Measurements from ENCODE around the gene MYO1A. TPM values are rescaled to one million over a fixed set of nuclear protein-coding genes. Genes with fewer than 3 reads are reported as not detected.

Gene MYO1A
- total RNA-seq, 1 donor from 2014 or later = 1.4 TPM

DNA sequence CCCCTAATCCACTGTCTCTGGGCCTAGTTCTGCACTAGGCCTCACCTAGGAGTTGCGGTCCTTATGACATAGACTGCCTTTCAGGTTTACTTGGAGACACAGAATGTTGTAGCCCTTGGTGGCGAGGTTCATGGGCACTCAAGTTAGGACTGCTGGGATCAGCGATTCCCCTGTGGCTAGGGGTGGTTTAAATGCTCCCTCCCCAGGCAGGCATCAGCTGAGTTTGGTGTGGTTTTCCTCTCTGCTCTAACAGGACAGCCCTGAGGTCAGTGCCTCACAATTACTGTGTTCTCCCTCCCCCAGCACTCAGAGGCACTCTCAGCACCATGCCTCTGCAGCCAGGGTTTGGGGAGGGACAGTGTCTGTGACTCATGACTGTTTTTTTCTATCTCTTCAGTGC is 70.3 kb downstream of the MYO1A start:
- no peaks in the 10 kb centered on the region for H3K4me1 ChIP-seq
- H3K9me3 ChIP-seq = no peaks in the 10 kb centered on the region
- ATAC-seq = no peak
- H3K27ac ChIP-seq = no peak overlapping the region
- H3K27me3 ChIP-seq = no peaks in the 10 kb centered on the region
- TF ChIP-seq, protein P1, sequence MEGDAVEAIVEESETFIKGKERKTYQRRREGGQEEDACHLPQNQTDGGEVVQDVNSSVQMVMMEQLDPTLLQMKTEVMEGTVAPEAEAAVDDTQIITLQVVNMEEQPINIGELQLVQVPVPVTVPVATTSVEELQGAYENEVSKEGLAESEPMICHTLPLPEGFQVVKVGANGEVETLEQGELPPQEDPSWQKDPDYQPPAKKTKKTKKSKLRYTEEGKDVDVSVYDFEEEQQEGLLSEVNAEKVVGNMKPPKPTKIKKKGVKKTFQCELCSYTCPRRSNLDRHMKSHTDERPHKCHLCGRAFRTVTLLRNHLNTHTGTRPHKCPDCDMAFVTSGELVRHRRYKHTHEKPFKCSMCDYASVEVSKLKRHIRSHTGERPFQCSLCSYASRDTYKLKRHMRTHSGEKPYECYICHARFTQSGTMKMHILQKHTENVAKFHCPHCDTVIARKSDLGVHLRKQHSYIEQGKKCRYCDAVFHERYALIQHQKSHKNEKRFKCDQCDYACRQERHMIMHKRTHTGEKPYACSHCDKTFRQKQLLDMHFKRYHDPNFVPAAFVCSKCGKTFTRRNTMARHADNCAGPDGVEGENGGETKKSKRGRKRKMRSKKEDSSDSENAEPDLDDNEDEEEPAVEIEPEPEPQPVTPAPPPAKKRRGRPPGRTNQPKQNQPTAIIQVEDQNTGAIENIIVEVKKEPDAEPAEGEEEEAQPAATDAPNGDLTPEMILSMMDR (IDR thresholded peaks at IDR 0.05) = no peak
- no peak overlapping the region for H3K4me3 ChIP-seq
- H3K36me3 ChIP-seq = no peaks in the 10 kb centered on the region
- intact Hi-C loops (cut with DNase I) = no loop called here
- DNase-seq = no peak

Other genes starting within 250 kb of the MYO1A start
- gene SDR9C7, start 115.7 kb downstream of the MYO1A start, total RNA-seq = not detected
- 0.32 TPM for gene RDH16, start 92.5 kb downstream of the MYO1A start, total RNA-seq
- 7.2 TPM for gene ZBTB39, start 43.6 kb downstream of the MYO1A start, total RNA-seq
- not detected for gene TAC3, start 33.6 kb downstream of the MYO1A start, total RNA-seq
- gene NEMP1, start 28.7 kb upstream of the MYO1A start, total RNA-seq = 14.1 TPM
- 37.3 TPM for gene NAB2, start 39.0 kb upstream of the MYO1A start, total RNA-seq
- gene STAT6, start 61.2 kb upstream of the MYO1A start, total RNA-seq = 230 TPM
- gene LRP1, start 78.4 kb upstream of the MYO1A start, total RNA-seq = 261 TPM
- gene LRP1-AS, start 97.5 kb upstream of the MYO1A start, total RNA-seq = not detected
- gene NXPH4, start 166.7 kb upstream of the MYO1A start, total RNA-seq = not detected
- gene SHMT2, start 179.6 kb upstream of the MYO1A start, total RNA-seq = 59.2 TPM
- 6.0 TPM for gene STAC3, start 201.1 kb upstream of the MYO1A start, total RNA-seq

All from upper lobe of right lung (tissue), 1 donor.